Pancreas (tissue), 10 donors: ENCODE measurements around the gene NR2E1. TPM values are rescaled to one million over a fixed set of nuclear protein-coding genes. Genes with fewer than 3 reads are reported as not detected.
A peak's percentile ranks its signal among the peaks of the same experiment; 100 is the strongest.

Experiments
- ATAC-seq, 4 donors: fragments of 200-7000 bp; cut with Tn5 transposase; one replicate each; pipeline versions ENCODE4 v1.8.0 to v1.9.1; 2020; ENCODE audit warnings: mild to moderate bottlenecking in 4 of 4, moderate library complexity in 4 of 4
- DNase-seq, 6 donors: peaks; one replicate each; pipeline ENCODE4 v3.0.0-alpha.2; 2020
- FAIRE-seq: peaks from 2 replicates; lab custom pipeline; 2012; peaks lifted over from hg19 to GRCh38; lab: Jason Lieb, UNC
- H3K27ac ChIP-seq, 4 donors: fragments of 200-600 bp; sonication (generic); 1 replicate in 3 of 4; 2 replicates in 1 of 4; pipeline versions ENCODE4 v1.5.0 to v1.8.0; 2020
- H3K27me3 ChIP-seq, 4 donors: fragments of 200-600 bp; one replicate each; pipeline ENCODE4 v1.8.0; 2021
- H3K36me3 ChIP-seq, 3 donors: fragments of 200-600 bp; sonication (generic) in 1 of 3; one replicate each; pipeline versions ENCODE4 v1.5.0 to v1.8.0; 2020 to 2021
- H3K4me1 ChIP-seq, 3 donors: fragments of 200-600 bp; one replicate each; pipeline ENCODE4 v1.8.0; 2021
- H3K4me3 ChIP-seq, 4 donors: fragments of 200-600 bp; sonication (generic) in 2 of 4; one replicate each; pipeline versions ENCODE4 v1.5.0 to v1.8.0; 2020 to 2021
- H3K9me3 ChIP-seq, 4 donors: fragments of 200-600 bp; one replicate each; pipeline ENCODE4 v1.8.0; 2021
- WGBS, 2 donors: extraction: QIAGEN DNeasy Blood & Tissue Kit; methylation state at CpG; one replicate each; pipeline ENCODE4 v1.1.7; 2013; 5-methylcytosine and 5-hydroxymethylcytosine counted together
- intact Hi-C, 3 donors: fragments of 100-400 bp; cut with DNase I; formaldehyde crosslinking; loops; one replicate each; pipeline versions ENCODE4 v1.11.1 to v1.14.2; 2022
- polyA plus RNA-seq, 2 donors: library from polyadenylated mRNA; stranded (reverse); fragments of 200-250 nt; gene quantifications; one replicate each; pipeline ENCODE4 v1.2.3, GENCODE V29; 2013
- total RNA-seq, 6 donors: library from RNA; stranded (reverse); fragmentation: NEBNext Ultra II Directional in 4 of 6; extraction: Animal tissue kit (Norgen Biotek cat#: 25700) in 4 of 6; gene quantifications; one replicate each; pipeline versions ENCODE4 v1.2.1 to v1.2.4, GENCODE V29; 2021 to 2023
- TF ChIP-seq, protein P1 (sequence below), 4 donors: fragments of 200-600 bp; sonication (generic) in 3 of 4; IDR thresholded peaks; one replicate each; pipeline versions ENCODE4 v1.5.0 to v1.8.0; 2021; ENCODE audit warnings: antibody characterized with exemption in 4 of 4
- donor health status: healthy with polysubstance abuse.
- donor health status: DM: no; HTN: no; CAD: no; lungs with moderate emphysema.
- donor health status: DM: no; HTN: no; CAD: no.
- donor health status: control.
- donor health status: control.
- donor health status: Bipolar disorder and iron deficiency.
- donor health status: DM: yes; HTN: yes; CAD: no.
- donor health status: DM: no; HTN: no; CAD: no.
- donor health status: DM: no; HTN: no; CAD: no.
- donor health status: DM: yes; HTN: yes; CAD: no.

Gene NR2E1
- total and polyA plus RNA-seq, 8 donors = 0.02 to 0.19 (median 0.06) TPM; not detected in 5

GRCh38 chr6:108179741-108180140 is 13.9 kb downstream of the NR2E1 start:
- 67 to 77% methylated on average over 4 of the region's 4 CpGs for WGBS, 2 donors
- Histone ChIP-seq H3K27me3 (no peaks in the 10 kb centered on the region), H3K36me3 (no peaks in the 10 kb centered on the region), H3K4me1 (peaks cover 0 to 5% (median 0%) of the 10 kb centered on the region in 3 donors), H3K4me3 (no peak overlapping the region), H3K27ac (no peak overlapping the region), H3K9me3 (no peaks in the 10 kb centered on the region)
- DNase-seq (no peak), FAIRE-seq (no peak), ATAC-seq (no peak)
- TF ChIP-seq, protein P1, sequence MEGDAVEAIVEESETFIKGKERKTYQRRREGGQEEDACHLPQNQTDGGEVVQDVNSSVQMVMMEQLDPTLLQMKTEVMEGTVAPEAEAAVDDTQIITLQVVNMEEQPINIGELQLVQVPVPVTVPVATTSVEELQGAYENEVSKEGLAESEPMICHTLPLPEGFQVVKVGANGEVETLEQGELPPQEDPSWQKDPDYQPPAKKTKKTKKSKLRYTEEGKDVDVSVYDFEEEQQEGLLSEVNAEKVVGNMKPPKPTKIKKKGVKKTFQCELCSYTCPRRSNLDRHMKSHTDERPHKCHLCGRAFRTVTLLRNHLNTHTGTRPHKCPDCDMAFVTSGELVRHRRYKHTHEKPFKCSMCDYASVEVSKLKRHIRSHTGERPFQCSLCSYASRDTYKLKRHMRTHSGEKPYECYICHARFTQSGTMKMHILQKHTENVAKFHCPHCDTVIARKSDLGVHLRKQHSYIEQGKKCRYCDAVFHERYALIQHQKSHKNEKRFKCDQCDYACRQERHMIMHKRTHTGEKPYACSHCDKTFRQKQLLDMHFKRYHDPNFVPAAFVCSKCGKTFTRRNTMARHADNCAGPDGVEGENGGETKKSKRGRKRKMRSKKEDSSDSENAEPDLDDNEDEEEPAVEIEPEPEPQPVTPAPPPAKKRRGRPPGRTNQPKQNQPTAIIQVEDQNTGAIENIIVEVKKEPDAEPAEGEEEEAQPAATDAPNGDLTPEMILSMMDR (IDR thresholded peaks at IDR 0.05) = no peak
- intact Hi-C loops = loop anchor here in 1 of 3 donors (5.0 kb wide), 1 partner anchor 73 kb away; no protein-coding TSS in a partner anchor

DNA sequence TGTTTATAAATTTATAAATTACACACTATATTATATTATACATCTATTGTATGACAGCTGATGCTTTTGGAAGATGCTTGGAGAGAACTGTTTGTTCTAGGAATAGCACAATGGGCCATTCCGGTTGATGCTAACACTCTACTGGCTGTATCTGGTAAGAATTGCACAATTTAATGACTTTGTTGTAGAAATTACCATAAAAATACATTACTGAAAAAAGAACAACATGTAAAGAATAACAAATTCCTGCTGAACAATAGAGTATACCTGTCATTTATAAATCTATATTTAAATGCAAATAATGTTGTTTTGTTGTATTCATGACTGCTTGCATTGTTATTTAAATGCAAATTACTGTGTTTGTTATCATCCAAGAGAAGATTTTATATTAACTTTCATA is 14.4 kb downstream of the NR2E1 start:
- H3K27me3 ChIP-seq = no peaks in the 10 kb centered on the region
- WGBS, 2 donors = 65 to 75% methylated on average over 1 of the region's 1 CpG
- no peak for FAIRE-seq

GRCh38 chr6:108180776-108181175 is 15.0 kb downstream of the NR2E1 start:
- no peaks in the 10 kb centered on the region for H3K36me3 ChIP-seq
- ATAC-seq (no peak), FAIRE-seq (no peak), DNase-seq (no peak)
- WGBS, 2 donors = 71 to 72% methylated on average over 6 of the region's 6 CpGs
- TF ChIP-seq, protein P1 (IDR thresholded peaks at IDR 0.05) = no peak
- H3K27me3 ChIP-seq = no peaks in the 10 kb centered on the region
- H3K27ac ChIP-seq = no peak overlapping the region
- H3K4me3 ChIP-seq = no peak overlapping the region
- intact Hi-C loops = no loop called here
- H3K4me1 ChIP-seq = no peaks in the 10 kb centered on the region
- no peaks in the 10 kb centered on the region for H3K9me3 ChIP-seq

More for the DNA sequence above, 14.4 kb downstream of the NR2E1 start:
- ATAC-seq = no peak
- TF ChIP-seq, protein P1 (IDR thresholded peaks at IDR 0.05) = no peak
- DNase-seq = no peak
- no peaks in the 10 kb centered on the region for H3K36me3 ChIP-seq
- intact Hi-C loops = no loop called here
- H3K9me3 ChIP-seq = no peaks in the 10 kb centered on the region
- no peak overlapping the region for H3K27ac ChIP-seq
- H3K4me3 ChIP-seq = no peak overlapping the region
- H3K4me1 ChIP-seq = peaks cover 0 to 1% (median 0%) of the 10 kb centered on the region in 3 donors

DNA sequence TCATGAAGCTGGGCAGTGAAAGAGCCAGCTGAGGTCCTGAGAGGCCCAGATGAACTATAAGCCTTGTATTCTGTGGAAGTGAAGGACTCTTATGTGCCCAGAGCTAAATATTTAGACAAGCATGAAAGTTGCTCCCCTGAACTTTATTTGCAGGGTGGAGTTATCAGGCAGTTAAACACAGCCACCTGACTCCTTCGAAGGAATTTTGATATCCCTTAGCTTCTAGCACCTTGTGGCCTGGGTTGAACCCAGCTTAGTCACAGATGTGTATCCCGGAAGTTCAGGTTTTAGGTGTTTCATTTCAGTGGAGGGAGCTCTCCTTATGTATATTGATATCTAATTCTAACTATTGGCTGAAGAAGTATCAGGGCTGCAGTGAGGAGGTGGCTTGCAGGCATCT is 20.4 kb downstream of the NR2E1 start:
- FAIRE-seq (no peak), ATAC-seq (peak in 3 of 4 donors; percentile 40 to 72 (median 62)), DNase-seq (no peak)
- Histone ChIP-seq H3K27ac (no peak overlapping the region), H3K9me3 (no peaks in the 10 kb centered on the region), H3K4me3 (no peak overlapping the region), H3K4me1 (no peaks in the 10 kb centered on the region), H3K36me3 (no peaks in the 10 kb centered on the region), H3K27me3 (no peaks in the 10 kb centered on the region)
- TF ChIP-seq, protein P1 (IDR thresholded peaks at IDR 0.05) = no peak
- 27 to 31% methylated on average over 2 of the region's 2 CpGs for WGBS, 2 donors
- intact Hi-C loops = no loop called here

GRCh38 chr6:108187519-108187918 is 21.7 kb downstream of the NR2E1 start:
- no peak for ATAC-seq
- TF ChIP-seq, protein P1 (IDR thresholded peaks at IDR 0.05) = no peak
- no peaks in the 10 kb centered on the region for H3K4me1 ChIP-seq
- H3K9me3 ChIP-seq = no peaks in the 10 kb centered on the region
- no peak for DNase-seq
- H3K4me3 ChIP-seq = no peak overlapping the region
- H3K27ac ChIP-seq = no peak overlapping the region
- H3K36me3 ChIP-seq = no peaks in the 10 kb centered on the region
- H3K27me3 ChIP-seq = no peaks in the 10 kb centered on the region
- WGBS, 2 donors = 90 to 92% methylated on average over 9 of the region's 9 CpGs
- intact Hi-C loops = no loop called here
- FAIRE-seq = no peak
